Measurements from ENCODE around the gene DDX17. TPM values are rescaled to one million over a fixed set of nuclear protein-coding genes. Genes with fewer than 3 reads are reported as not detected.
A peak's percentile ranks its signal among the peaks of the same experiment; 100 is the strongest.
"Not testable (repeated sequence)": the region's sequence is repeated elsewhere in the genome, so short reads cannot be mapped to it uniquely, and the experiment has no call there.

The DDX17 gene
- total RNA-seq, 2 donors from 2014 or later: 403 to 467 TPM

DNA sequence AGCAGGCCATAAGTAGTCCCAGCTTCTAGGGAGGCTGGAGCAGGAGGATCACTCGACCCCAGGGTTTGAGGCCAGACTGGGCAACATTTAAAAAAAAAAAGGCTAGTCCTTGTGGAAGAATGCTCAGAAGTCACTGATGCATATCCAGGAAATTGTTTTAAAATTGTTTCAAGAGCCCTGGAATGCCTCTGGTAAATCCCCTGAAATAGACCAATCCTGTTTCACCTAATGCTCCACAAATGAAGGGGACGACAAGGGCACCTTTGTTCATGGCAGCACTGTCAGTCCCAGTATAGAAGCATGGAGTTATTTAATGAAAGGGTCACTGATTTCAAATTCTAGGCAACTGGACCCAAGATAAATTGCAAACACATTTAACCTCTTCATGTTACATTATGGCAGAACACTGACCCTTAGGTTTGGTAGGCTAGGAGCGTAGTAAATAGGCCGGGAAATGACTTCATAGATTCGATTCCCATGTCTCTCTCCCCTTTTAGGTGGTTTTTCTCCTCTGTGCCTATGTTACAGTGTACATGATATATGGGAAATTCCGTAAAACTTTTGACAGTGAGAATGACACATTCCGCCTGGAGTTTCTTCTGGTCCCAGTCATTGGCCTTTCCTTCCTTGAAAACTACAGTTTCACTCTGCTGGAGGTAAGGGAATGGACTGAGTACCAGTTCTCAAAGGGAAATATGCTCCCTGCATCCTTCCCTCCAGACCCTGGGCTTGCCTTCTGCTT is 26.8 kb downstream of the DDX17 start:
- Histone ChIP-seq H3K9me3 (no peaks in the 10 kb centered on the region), H3K27me3 (no peaks in the 10 kb centered on the region), H3K27ac (peak overlapping the region in 2 of 4 donors; percentile 7 to 33), H3K36me3 (replicated peaks in 1 of 2; ENCODE audit: insufficient read depth in 1 of 2, low read depth in 2 of 2) (peaks cover 9 to 21% of the 10 kb centered on the region in 2 donors), H3K4me3 (no peak overlapping the region), H3K4me1 (no peaks in the 10 kb centered on the region)
- 73 to 74% methylated on average over 7 of the region's 7 CpGs for WGBS, 2 donors
- no peak for TF ChIP-seq CTCF (IDR thresholded peaks at IDR 0.05)
- TF ChIP-seq POLR2A (IDR thresholded peaks at IDR 0.05): no peak
- DNase-seq: no peak
- intact Hi-C loops (cut with DNase I): no loop called here
- ATAC-seq: no peak

- no peak for ATAC-seq
- H3K4me1 ChIP-seq: no peaks in the 10 kb centered on the region
- 58 to 88% methylated on average over 1 of the region's 1 CpG for WGBS, 2 donors
Measured at GRCh38 chr22:38477585-38477984, 28.5 kb downstream of the DDX17 start.

GRCh38 chr22:38474003-38474607 is 32.0 kb downstream of the DDX17 start:
- Histone ChIP-seq H3K4me3 (no peak overlapping the region), H3K36me3 (replicated peaks in 1 of 2; ENCODE audit: insufficient read depth in 1 of 2, low read depth in 2 of 2) (no peaks in the 10 kb centered on the region), H3K27ac (no peak overlapping the region), H3K4me1 (peaks cover under 1% of the 10 kb centered on the region), H3K9me3 (no peaks in the 10 kb centered on the region), H3K27me3 (no peaks in the 10 kb centered on the region)
- intact Hi-C loops (cut with DNase I): no loop called here
- 63 to 65% methylated on average over 10 of the region's 10 CpGs for WGBS, 2 donors
- TF ChIP-seq CTCF (IDR thresholded peaks at IDR 0.05): no peak
- no peak for TF ChIP-seq POLR2A (IDR thresholded peaks at IDR 0.05)
- ATAC-seq: no peak
- no peak for DNase-seq

More at GRCh38 chr22:38477585-38477984, 28.5 kb downstream of the DDX17 start:
- Histone ChIP-seq H3K27ac (no peak overlapping the region), H3K27me3 (no peaks in the 10 kb centered on the region), H3K36me3 (replicated peaks in 1 of 2; ENCODE audit: insufficient read depth in 1 of 2, low read depth in 2 of 2) (peaks cover 6% of the 10 kb centered on the region in 2 donors), H3K4me3 (no peak overlapping the region), H3K9me3 (no peaks in the 10 kb centered on the region)
- intact Hi-C loops (cut with DNase I): no loop called here
- TF ChIP-seq CTCF (IDR thresholded peaks at IDR 0.05): no peak
- TF ChIP-seq POLR2A (IDR thresholded peaks at IDR 0.05): no peak
- no peak for DNase-seq

DNA sequence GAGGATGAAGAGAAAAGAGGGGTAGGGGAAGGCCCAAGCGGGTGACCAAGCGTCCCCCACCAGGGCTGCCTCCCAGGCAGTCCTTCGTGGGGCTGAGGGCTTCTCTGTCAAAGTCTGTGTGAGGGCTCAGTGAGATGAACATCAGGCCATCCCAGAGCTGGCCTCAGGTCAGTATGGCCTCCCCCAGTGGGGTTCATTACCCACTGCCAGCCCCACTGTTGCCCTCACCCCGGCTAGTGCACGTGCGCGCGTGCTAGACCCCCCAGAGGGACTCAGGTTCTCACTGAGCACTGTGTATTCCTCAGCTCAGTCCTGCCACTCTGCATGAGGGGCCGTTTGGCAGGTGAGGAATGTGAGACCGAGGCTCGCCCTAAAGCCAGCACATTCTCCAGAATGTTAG is 34.9 kb downstream of the DDX17 start:
- DNase-seq (no peak), ATAC-seq (no peak)
- H3K27me3 ChIP-seq: no peaks in the 10 kb centered on the region
- no peak overlapping the region for H3K4me3 ChIP-seq
- no peaks in the 10 kb centered on the region for H3K36me3 ChIP-seq (replicated peaks in 1 of 2; ENCODE audit: insufficient read depth in 1 of 2, low read depth in 2 of 2)
- no peaks in the 10 kb centered on the region for H3K9me3 ChIP-seq
- H3K4me1 ChIP-seq: peaks cover 19% of the 10 kb centered on the region
- intact Hi-C loops (cut with DNase I): no loop called here
- no peak overlapping the region for H3K27ac ChIP-seq
- 91 to 93% methylated on average over 3 to 10 of the region's 11 CpGs for WGBS, 2 donors
- TF ChIP-seq CTCF (IDR thresholded peaks at IDR 0.05): no peak
- no peak for TF ChIP-seq POLR2A (IDR thresholded peaks at IDR 0.05)

GRCh38 chr22:38470179-38470578 is 35.9 kb downstream of the DDX17 start:
- H3K36me3 ChIP-seq (replicated peaks in 1 of 2; ENCODE audit: insufficient read depth in 1 of 2, low read depth in 2 of 2); ATAC-seq; H3K9me3 ChIP-seq; intact Hi-C loops (cut with DNase I); H3K27ac ChIP-seq; DNase-seq; H3K27me3 ChIP-seq; H3K4me3 ChIP-seq: not testable (repeated sequence)
- WGBS, 2 donors: 90 to 95% methylated on average over 10 of the region's 10 CpGs
- peaks cover 19% of the 10 kb centered on the region for H3K4me1 ChIP-seq
